SIG-M5 treated with dmso at 0.1 percent for 504 hours (cell line): Measurements from ENCODE around the gene FUCA2.

Source experiments
- DNase-seq: peaks from one replicate; lab custom pipeline; 2025; ENCODE audit not compliant: unreplicated experiment; lab: John Stamatoyannopoulos, UW

Gene FUCA2, protein sequence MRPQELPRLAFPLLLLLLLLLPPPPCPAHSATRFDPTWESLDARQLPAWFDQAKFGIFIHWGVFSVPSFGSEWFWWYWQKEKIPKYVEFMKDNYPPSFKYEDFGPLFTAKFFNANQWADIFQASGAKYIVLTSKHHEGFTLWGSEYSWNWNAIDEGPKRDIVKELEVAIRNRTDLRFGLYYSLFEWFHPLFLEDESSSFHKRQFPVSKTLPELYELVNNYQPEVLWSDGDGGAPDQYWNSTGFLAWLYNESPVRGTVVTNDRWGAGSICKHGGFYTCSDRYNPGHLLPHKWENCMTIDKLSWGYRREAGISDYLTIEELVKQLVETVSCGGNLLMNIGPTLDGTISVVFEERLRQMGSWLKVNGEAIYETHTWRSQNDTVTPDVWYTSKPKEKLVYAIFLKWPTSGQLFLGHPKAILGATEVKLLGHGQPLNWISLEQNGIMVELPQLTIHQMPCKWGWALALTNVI

DNA sequence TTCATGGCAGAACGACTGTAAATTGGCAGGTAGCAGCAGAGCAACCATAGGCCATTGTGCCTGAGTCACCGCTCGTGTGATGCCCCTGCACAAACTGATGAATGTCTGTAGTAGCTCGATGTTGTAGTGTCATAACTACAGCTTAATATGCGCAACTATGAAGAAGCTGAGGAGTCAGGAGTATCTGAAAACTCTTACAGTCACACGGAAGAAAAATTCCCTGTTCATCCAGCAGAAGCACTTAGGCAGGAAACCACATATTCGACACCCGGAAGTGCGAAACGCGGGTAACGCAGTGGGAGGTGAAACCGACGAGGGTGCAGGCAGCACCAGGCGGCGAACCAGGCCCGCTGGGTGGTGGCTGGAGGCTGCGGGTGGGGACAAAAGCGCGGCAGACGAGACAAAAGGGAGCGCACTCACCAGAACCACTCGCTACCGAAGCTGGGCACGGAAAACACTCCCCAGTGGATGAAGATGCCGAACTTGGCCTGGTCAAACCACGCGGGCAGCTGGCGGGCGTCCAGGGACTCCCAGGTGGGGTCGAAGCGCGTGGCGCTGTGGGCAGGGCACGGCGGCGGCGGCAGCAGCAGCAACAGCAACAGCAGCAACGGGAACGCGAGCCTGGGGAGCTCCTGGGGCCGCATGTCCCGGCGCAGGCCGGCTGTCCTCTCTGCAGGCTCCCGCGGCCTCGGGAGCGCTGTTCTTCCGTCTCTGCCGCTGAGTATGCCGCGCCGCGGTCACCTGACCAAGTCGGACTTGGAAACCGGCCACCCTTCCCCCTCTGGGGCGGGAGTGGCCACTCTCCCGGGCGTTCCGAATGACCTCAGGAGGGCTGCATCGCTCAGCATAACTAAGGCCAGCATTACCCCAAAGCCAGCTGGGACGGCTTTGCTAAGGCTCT lies at the start of gene FUCA2:
FUCA2 (minus strand) TSS at position 730 of the 901 bp plus-strand sequence; CDS start at position 644, 86 bp downstream.
- DNase-seq = peak; percentile 61

DNA sequence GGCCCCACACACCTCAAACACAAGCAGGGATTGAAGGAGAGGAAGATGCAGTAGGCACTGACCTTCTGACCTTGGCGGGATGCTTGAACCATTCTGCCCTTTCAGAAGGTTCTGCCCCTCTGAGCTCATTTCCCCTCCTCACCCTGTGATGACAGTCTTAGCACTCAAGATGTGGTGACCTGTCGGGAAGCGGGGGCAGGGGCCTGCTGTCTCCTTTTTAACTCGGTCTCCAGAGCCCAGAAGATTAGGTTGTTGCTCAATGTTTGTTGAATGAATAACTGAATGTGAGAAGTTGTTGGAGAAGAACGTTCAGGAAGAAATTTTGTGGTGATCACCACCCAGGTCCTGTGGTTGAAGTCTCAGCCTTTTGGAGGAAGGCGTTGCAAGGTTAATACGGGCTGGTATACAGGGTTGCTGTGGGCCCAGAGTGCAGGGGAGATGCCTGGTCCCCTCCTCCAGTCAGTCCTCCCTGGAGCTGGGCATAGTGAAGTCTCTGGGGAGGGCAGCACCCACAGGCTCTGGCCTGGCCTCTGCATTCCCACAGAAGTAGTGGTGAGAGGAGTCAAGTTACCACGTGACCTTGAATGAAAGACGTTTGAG lies 49.7 kb upstream of the FUCA2 start:
- no peak for DNase-seq

DNA sequence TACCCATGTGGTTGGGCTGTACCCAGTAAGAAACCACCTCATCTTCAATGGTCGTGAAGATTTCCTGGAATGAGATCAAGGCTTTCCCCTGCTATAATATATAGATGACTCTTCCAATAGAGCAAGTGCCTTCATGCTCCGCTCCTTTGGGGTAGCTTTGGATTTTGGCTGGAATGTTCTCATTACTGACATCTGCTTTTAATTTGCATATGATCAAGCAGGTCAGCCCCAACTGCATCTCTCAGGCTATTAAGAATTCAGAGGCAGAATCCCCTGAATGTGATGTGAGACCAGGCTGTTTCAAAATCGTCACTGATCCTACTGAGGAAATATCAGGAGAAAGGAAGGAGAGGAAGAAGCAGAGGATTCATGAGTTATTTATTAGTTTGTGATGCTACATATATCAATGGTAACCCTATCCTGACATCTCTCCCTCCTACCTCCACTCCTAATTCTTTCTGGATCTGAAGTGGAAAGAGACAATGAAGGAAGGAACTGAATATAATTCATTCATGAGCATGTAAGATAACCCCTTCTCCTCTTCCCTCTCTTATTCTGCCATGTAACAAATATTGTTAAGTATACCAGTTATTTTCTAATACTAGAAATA lies 47.6 kb upstream of the FUCA2 start:
- no peak for DNase-seq

DNA sequence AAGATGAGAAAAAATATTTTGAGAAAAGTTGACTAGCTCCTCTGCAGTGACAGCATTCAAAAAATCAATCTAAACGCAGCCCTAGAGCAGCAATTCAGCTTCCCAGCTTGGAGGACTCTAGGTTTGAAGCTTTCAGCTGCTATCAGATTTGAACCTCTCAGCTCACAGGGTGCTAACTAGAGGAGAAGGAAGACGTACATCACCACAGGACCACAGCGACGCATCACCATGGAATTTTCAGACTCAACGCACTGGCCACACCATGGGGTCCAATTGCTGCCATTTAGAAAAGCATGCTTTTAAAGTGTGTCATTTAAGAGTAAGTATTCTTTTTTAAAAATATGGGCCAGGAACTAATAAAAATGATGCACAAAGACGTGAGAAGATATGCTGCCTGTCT lies 45.0 kb upstream of the FUCA2 start:
- DNase-seq = no peak

DNA sequence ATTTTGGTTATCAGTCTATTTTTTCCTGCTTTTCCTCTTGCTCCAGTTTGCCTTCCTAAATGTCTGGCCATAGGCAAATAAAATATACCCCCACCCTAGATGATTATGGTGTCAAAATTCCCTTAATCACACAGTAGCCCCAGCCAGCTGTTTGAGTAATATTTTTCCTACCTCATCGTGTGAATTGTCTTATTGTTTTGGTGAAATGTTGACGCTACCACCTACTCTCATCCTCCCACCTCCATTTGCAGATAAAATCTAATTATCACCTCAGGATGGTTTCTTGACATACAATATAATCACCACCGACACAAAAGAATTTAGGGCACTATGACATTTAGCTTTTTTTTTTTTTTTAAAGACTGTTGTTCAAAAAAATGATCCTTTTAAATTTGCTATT lies 44.1 kb upstream of the FUCA2 start:
- DNase-seq = no peak

DNA sequence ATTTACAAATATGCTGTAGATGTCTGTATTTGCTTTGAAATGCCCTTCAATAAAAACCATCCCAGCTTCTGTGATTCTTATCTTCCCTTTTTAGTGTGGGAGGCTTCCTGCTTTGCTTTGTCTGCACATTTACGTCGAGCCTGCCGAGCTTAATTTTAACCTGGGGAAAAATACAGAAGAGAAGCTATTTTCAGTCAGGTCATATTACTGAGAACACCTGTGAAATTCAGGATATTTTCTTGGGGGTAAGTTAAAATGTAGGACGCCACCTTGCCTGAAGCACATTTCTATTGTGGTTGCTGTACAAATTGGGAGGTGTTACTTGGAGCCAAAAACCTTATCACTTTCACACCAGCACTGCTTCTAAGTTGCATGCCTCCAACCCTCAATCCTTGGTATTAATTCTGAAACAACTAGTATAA lies 43.6 kb upstream of the FUCA2 start:
- no peak for DNase-seq

DNA sequence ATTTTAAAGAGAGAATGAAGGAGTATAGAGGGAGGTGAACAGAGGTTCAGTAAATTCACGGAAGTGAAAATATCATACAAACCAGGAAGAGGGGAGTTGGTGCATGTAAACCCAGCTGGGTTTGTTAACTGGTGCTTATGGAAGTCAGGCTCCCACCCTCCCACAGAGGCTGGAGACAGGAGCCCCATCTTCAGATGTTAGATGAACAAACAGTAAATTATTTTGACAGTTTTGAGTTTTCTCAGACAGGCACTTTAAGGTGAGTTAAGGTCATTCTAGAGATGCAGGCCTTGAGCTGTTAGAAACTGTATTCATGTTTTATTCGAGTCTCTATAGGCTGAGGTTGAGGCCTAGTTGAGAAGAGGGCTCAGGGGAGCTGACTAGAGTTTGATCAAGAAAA lies 41.8 kb upstream of the FUCA2 start:
- no peak for DNase-seq

DNA sequence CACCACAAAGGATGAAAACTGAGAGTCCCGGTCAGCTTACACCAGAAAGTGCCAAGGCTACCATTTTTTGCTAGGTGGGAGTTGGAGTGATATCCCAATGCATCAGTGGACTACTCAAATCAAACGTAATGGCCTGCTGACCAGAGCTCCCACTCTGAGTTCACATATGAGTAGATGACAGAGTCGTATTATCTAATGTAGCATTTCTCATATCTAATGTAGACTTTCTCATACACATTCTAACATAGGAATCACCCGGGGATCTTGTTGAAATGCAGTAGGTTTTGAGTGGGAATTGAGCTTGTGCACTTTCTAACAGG lies 38.4 kb upstream of the FUCA2 start:
- no peak for DNase-seq

DNA sequence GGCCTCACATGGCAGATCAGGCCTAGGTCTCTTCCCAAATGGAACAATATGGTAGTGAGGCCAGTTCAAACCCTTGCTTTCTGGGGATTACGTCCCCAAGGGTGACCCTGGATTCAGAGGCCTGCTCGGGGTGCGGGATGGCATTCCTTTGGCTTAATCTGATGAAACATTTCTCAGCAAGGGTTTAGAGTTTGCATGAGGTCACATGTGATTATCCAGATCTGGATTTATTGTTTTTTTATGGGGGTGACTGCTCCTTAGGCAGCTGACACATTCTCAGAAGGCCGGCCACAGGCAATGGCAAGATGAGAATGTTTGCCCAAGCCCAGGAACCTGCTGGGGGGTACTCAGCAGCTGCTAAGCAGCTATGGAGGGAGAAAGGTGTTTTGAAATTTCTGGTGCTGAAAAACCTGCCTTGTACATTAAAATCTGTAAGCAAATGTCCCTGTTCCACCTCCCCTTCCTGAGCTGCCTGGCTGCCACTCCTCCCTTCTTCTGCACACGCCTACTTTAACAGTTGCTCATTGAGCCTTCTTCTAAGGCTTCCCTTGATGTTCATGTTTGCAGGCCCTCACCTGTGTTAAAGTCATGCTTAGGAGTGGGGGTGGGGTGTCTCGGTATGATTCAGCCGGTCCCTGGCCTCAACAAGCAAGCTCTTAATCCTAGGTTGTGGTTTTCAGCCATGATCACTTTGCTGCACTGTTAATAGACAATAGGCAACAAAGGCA lies 37.9 kb upstream of the FUCA2 start:
- no peak for DNase-seq

DNA sequence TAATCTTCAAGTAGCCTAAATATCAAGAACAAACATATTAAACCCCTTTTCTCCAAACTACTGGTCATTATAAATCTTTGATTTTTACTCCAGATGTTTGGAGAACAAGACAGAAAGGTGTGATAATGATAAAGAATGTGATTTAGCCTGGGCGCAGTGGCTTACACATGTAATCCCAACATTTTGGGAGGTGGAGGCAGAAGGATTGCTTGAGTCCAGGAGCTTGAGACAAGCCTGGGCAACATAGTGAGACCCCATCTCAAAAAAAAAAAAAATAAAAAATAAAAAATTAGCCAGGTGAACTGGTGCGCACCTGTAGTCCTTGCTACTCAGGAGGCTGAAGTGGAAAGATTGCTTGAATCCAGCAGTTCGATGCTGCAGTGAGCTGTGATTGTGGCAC lies 35.1 kb upstream of the FUCA2 start:
- DNase-seq = no peak

DNA sequence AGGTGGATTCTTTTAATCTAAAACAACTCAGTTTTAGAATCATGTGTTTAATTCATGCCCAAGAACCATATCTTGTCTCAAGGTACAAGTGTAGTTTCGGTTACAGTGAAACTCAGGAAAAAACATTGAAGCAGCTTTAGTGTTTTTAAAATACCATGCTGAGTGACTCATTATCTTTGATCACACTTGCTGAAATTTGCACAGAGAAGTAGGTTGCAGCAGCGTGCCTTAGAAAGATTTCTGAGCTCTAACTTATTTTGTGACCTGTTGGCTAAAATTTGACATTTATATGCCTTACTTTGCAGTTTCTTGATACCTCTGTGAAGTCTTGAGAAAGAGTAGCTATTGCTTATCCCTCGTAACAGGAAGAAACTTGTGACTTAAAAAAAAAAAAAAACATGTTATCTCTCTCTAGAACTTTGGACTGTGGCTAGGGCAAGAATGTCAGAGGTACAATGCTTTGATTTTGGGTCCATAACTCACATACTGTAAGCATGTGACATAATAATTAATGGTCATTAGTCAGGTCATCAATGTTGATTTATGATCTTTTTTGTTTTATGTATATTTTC lies 34.5 kb upstream of the FUCA2 start:
- DNase-seq = no peak

DNA sequence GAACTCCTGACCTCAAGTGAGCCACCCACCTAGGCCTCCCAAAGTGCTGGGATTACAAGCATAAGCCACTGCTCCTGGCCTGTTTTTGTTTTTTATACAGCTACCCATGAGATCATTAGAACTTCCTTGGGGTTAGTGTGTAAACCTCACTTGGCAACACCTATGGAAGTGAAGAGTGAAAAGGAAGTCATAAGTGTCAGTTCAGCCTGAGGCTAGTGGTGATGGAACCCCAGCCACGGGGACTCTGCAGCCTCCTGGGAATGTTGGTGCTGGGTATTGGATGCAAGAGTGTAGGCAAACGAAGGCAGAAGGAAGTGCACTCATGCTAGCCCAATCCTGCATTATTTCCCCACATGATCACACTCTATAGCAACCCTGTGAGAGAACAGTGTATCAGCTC lies 33.6 kb upstream of the FUCA2 start:
- no peak for DNase-seq

DNA sequence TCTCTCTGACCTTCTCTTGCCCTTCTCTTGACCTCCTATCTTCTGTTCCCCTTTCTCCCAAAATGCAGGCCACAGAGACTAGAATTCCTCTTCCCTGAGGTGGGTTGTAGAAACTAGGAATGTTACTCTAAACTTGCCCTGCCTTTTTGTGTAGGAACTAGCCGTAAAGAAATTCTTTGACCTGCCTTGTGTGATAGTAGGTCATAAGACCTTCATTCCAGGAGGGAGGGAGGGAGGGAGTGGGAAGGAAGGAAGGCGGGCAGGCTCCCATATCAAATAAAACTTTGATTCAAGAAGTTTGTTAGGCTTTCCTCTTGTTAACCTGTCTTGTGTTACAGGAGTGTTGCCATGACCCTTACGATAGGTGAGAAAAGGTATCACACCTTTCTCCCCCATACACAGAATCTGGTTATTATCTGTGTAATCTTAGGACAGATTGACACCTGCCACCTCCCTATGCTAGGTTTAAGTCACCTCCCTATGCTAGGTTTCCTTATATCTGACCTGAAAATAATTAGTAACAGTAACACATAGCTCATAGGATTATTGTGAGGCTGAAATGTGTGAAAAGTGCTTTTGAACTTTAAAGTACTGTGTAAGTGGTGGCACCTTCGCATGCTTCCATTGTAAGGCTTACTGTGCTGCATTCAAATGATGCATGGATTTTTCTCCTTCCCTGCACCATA lies 32.6 kb upstream of the FUCA2 start:
- DNase-seq = no peak

DNA sequence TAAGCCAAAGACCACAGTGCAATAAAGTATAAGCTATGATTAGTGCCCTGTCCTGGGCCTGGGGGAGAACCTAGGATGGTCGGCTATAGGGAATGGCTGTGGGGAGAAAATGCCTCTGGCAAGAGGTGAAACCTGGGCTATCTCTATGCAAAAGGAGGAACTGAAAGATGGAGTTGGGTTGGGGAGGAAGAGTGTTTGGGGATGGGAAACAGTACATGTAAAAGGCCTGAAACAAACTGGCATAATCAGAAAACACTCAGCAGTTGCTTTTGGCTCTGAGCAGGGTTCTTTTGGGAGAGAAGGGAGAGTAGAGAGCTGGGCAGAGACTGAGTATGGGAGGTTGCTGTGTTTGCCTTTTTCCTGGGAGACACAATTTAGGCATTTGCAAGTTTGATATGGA lies 31.9 kb upstream of the FUCA2 start:
- DNase-seq = peak; percentile 43

DNA sequence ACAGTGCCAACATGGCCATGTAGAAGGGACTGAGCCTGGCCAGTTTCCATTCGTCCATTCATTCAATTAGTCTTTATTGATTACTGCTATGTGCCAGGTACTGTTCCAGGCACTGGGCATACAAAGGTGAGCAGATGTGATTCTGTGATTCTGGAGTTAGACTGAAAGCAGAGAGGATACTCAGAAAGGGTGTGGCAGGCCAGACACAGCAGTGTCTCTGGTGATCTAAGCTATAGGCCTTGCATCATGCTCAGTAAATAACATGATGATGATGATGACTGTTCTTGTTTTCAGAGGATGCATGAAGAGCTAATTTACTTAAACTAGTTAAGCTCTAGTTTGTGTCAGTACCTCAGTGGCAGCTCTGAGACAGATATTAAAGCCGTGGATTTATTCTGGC lies 31.4 kb upstream of the FUCA2 start:
- peak; percentile 1 for DNase-seq

DNA sequence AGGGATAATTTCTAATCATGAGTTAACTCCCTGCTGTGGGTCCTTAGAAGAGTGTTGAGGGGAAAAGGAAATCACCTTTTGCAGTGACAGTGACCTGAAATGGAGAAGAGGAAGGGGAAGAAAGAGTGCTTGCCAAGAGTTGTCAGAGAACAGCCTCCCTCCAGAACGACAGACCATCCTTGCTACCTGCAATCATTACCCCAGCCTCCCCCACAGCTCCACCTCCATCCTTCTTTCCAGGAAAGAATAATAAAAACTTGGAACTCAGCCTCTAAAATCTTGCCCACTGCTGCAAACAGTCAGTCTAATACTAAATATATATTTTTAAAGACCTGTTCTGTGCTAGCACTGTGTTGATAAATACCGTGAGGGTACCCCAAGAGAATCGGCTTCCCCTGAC lies 28.7 kb upstream of the FUCA2 start:
- DNase-seq = no peak

DNA sequence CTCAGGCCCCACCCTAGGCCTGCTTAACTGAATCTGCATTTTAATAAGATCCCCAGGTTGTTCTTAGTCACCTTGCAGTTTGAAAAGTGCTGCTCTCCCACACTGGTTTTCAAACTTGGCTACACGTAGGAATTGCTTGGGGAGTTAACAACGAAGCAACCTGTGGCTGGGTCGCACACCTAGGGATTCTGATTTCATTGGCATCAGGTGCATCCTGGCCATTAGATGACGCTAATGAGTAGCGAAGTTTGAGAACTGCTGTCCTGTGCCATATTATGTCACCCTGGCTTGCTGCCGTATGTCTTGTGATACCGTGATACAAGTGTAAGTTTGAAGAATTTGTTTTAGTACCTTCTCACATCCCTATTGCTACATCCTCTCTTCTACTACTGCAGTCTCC lies 28.2 kb upstream of the FUCA2 start:
- no peak for DNase-seq

DNA sequence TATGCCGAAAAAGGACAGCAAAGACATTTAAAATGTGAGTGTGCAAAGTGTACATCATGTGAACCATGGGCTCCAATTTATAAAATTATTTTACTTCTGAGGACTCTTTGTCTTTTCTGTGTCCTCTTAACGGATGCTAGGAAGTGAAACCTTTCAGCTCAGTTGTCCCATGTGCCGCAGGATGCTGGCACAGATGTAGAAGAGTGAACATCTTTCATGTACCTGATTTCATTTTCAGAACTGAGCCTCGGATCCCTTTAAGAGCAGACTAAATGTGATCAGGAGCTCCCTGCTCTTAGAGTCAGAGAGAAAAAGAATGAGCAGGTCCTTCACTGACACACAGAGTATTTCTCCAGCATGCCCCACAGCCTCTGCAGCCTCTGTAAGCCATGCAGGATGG lies 27.6 kb upstream of the FUCA2 start:
- DNase-seq = no peak

DNA sequence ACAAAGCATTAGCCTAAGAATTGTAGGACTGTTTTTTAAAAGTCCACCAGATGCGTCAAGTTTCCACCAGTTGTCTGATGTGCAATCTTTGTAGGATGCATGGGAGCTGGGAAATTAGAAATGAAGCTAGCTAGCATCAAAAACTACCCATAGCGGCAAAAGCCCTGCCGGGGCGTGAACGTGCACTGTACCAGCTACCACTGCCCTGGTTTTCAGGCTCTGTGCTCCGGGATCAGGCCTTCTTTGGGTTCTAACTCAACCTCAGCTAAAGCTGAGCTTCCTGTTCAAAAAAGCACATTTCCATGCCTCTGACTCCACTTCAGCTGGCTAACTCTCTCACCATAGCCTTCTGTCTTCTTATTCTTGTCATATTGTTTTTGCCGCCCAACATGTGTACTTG lies 26.9 kb upstream of the FUCA2 start:
- no peak for DNase-seq
